Measurements from ENCODE around the gene RPS23. TPM values are rescaled to one million over a fixed set of nuclear protein-coding genes. Genes with fewer than 3 reads are reported as not detected.
A peak's percentile ranks its signal among the peaks of the same experiment; 100 is the strongest.
"Not testable (repeated sequence)": the region's sequence is repeated elsewhere in the genome, so short reads cannot be mapped to it uniquely, and the experiment has no call there.

The RPS23 gene
- total RNA-seq, 1 experiment from 2014 or later: 1,953 TPM

DNA sequence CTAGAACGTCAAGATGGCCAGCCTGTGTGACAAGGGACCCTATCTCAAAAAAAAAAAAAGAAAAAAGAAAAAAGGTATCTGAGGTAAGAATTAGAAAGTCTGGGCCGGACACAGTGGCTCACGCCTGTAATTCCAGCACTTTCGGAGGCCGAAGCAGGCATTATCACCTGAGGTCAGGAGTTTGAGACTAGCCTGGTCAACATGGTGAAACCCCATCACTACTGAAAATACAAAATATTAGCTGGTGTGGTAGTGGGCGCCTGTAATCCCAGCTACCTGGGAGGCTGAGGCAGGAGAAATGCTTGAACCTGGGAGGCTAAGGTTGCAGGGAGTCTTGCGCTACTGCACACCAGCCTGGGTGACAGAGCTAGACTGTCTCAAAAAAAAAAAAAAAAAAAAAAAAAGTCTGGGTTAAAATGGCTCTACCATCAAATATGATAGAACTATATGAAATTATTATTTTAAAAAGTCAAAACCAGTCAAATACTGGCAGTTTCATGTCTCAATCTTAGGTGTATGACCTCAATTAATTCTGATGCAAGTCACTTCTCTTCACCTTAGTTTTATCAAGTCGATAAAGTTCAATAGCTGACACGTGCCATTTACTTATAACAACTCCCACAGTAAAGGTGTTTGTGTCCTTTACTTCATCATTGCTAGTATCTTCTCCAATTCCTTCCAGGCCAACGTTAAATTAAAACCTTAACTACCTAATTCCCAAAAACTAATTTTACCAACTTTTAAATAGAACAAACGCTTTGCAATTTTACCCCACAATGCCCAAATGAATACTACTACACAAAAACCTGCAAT lies 1.1 kb downstream of the RPS23 start:
- ChIA-PET CTCF (interaction anchor here (0.5 kb wide), 1 partner anchor 19 kb away, joined by 5 read pairs; no protein-coding TSS in a partner anchor), POLR2A (ENCODE audit: low non-redundant PET) (no interaction called here)
- BruUV-seq (replicated peaks): TSS peak; percentile 57

DNA sequence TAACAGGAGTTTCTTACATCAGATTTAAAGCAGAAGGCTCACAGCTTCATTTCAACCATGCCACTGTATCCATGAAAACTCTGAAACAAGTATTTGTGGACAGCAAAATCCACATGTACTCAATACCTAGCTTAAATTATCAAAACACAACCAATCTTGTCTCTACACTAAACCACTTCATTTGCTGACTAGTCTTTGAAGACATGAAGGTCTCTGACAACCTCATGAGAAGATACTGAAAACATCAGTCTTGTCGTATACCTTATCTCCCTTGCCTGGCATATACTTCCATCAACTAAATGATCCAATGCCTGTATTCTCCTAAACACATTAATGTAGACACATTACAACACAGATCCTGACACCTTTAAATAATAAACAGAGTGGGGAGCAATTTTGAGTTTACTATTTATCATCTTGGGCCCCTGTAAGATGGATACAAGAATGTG lies 2.9 kb downstream of the RPS23 start:
- TF ChIP-seq, protein P1, sequence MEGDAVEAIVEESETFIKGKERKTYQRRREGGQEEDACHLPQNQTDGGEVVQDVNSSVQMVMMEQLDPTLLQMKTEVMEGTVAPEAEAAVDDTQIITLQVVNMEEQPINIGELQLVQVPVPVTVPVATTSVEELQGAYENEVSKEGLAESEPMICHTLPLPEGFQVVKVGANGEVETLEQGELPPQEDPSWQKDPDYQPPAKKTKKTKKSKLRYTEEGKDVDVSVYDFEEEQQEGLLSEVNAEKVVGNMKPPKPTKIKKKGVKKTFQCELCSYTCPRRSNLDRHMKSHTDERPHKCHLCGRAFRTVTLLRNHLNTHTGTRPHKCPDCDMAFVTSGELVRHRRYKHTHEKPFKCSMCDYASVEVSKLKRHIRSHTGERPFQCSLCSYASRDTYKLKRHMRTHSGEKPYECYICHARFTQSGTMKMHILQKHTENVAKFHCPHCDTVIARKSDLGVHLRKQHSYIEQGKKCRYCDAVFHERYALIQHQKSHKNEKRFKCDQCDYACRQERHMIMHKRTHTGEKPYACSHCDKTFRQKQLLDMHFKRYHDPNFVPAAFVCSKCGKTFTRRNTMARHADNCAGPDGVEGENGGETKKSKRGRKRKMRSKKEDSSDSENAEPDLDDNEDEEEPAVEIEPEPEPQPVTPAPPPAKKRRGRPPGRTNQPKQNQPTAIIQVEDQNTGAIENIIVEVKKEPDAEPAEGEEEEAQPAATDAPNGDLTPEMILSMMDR (conservative IDR thresholded peaks at IDR 0.05; ENCODE audit: low read depth, low read length): no peak
- no peak for TF ChIP-seq EZH2 (IDR thresholded peaks at IDR 0.05; ENCODE audit: borderline replicate concordance, low read depth, low read length, poor library complexity, severe bottlenecking)
- Histone ChIP-seq H3K4me1 (ENCODE audit: insufficient read depth, low read length, poor library complexity, severe bottlenecking) (peaks cover 5% of the 10 kb centered on the region), H3K27me3 (replicated peaks; ENCODE audit: insufficient read depth, low read depth, low read length, poor library complexity) (no peaks in the 10 kb centered on the region), H3K9me3 (ENCODE audit: low read depth, low read length, poor library complexity, severe bottlenecking) (no peaks in the 10 kb centered on the region), H3K4me3 (ENCODE audit: low read depth, low read length, poor library complexity, severe bottlenecking) (no peak overlapping the region), H3K36me3 (ENCODE audit: insufficient read depth, low read length, poor library complexity, severe bottlenecking) (peaks cover 39% of the 10 kb centered on the region), H3K27ac (ENCODE audit: low read depth, low read length, poor library complexity, severe bottlenecking) (no peak overlapping the region)
- POLR2A ChIA-PET (ENCODE audit: low non-redundant PET): no interaction called here
- DNase-seq (ENCODE audit: low spot score): no peak
- BruUV-seq (replicated peaks): no TSS peak
- intact Hi-C loops (cut with micrococcal nuclease; ENCODE audit: unreplicated experiment): no loop called here
- CTCF ChIA-PET: no interaction called here

More for the DNA sequence above, 1.1 kb downstream of the RPS23 start:
- no peak for TF ChIP-seq EZH2 (IDR thresholded peaks at IDR 0.05; ENCODE audit: borderline replicate concordance, low read depth, low read length, poor library complexity, severe bottlenecking)
- TF ChIP-seq, protein P1 (conservative IDR thresholded peaks at IDR 0.05; ENCODE audit: low read depth, low read length): no peak
- H3K4me3 ChIP-seq (ENCODE audit: low read depth, low read length, poor library complexity, severe bottlenecking): peak overlapping the region; percentile 80
- H3K27ac ChIP-seq (ENCODE audit: low read depth, low read length, poor library complexity, severe bottlenecking): peak overlapping the region; percentile 92
- H3K36me3 ChIP-seq (ENCODE audit: insufficient read depth, low read length, poor library complexity, severe bottlenecking): peaks cover 39% of the 10 kb centered on the region
- no peaks in the 10 kb centered on the region for H3K9me3 ChIP-seq (ENCODE audit: low read depth, low read length, poor library complexity, severe bottlenecking)
- peaks cover 5% of the 10 kb centered on the region for H3K4me1 ChIP-seq (ENCODE audit: insufficient read depth, low read length, poor library complexity, severe bottlenecking)
- intact Hi-C loops (cut with micrococcal nuclease; ENCODE audit: unreplicated experiment): no loop called here
- no peak for DNase-seq (ENCODE audit: low spot score)
- no peaks in the 10 kb centered on the region for H3K27me3 ChIP-seq (replicated peaks; ENCODE audit: insufficient read depth, low read depth, low read length, poor library complexity)

DNA sequence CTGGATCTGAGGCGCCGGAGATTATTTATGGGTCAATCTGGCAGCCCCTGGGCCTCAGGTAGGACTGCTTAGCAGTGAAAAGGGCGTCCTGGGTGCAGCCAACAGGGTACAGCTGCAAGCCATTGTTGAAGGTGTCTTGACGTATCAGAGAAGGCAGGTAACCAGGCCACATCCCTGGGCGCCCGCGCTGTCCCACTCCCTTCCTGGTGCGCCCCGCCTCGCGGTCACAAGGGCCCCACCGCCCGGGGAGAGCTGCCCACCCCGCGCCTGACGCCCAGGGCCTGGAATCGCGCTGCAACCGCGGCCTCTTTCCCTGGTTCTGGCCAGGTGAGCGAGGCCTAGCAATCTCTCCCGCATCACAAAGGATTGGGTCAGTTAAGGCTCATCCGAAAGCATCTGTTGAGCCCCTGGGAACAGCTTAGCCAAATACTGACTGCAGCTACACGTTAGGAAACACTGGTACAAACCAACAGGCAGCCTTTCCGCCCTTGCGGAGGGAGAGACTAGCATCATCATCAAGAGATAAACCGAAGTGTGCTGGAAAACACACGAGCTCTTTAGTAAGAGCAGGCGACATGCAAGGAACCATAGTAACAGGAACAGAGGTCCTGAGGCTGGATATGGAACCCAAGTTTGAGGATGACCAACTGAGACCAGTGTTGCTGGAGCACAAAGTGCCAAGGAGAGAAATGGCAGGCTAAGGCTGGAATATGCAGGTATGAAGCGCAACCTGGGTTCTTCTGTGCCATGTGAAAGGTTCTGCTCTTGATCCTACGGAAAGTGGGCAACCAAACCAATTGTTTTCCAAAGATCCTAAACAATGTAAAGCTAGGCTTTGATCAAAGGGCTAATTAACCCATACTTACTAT lies 3.6 kb downstream of the RPS23 start:
- no peak overlapping the region for H3K4me3 ChIP-seq (ENCODE audit: low read depth, low read length, poor library complexity, severe bottlenecking)
- no peaks in the 10 kb centered on the region for H3K9me3 ChIP-seq (ENCODE audit: low read depth, low read length, poor library complexity, severe bottlenecking)
- intact Hi-C loops (cut with micrococcal nuclease; ENCODE audit: unreplicated experiment): no loop called here
- DNase-seq (ENCODE audit: low spot score): no peak
- TF ChIP-seq EZH2 (IDR thresholded peaks at IDR 0.05; ENCODE audit: borderline replicate concordance, low read depth, low read length, poor library complexity, severe bottlenecking): no peak
- TF ChIP-seq, protein P1 (conservative IDR thresholded peaks at IDR 0.05; ENCODE audit: low read depth, low read length): no peak
- no peak overlapping the region for H3K27ac ChIP-seq (ENCODE audit: low read depth, low read length, poor library complexity, severe bottlenecking)
- POLR2A ChIA-PET (ENCODE audit: low non-redundant PET): no interaction called here
- CTCF ChIA-PET: no interaction called here
- no peaks in the 10 kb centered on the region for H3K27me3 ChIP-seq (replicated peaks; ENCODE audit: insufficient read depth, low read depth, low read length, poor library complexity)
- BruUV-seq (replicated peaks): no TSS peak
- peaks cover 39% of the 10 kb centered on the region for H3K36me3 ChIP-seq (ENCODE audit: insufficient read depth, low read length, poor library complexity, severe bottlenecking)
- peaks cover 5% of the 10 kb centered on the region for H3K4me1 ChIP-seq (ENCODE audit: insufficient read depth, low read length, poor library complexity, severe bottlenecking)

DNA sequence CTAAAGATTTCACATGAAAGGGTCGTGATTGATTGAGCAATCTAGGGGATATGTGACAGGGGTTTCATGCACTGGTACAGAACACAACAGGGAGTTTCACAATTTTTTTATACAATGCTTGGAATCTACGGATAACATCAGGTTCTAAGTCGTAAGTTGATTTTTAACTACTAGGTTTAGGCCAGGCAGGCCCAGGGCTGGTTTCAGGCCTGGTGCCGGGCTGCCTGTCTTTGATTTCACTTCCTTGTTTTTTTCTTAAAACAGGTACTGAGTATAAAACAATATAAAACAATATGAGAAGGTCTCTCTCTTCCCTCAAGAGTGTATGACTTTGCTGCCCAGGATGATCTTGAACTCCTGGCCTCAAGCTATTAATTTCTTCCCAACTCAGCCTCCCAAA lies 4.7 kb downstream of the RPS23 start:
- H3K27ac ChIP-seq (ENCODE audit: low read depth, low read length, poor library complexity, severe bottlenecking); CTCF ChIA-PET; BruUV-seq (replicated peaks); H3K27me3 ChIP-seq (replicated peaks; ENCODE audit: insufficient read depth, low read depth, low read length, poor library complexity); DNase-seq (ENCODE audit: low spot score); H3K9me3 ChIP-seq (ENCODE audit: low read depth, low read length, poor library complexity, severe bottlenecking); intact Hi-C loops (cut with micrococcal nuclease; ENCODE audit: unreplicated experiment); H3K4me1 ChIP-seq (ENCODE audit: insufficient read depth, low read length, poor library complexity, severe bottlenecking); H3K4me3 ChIP-seq (ENCODE audit: low read depth, low read length, poor library complexity, severe bottlenecking): not testable (repeated sequence)
- peaks cover 43% of the 10 kb centered on the region for H3K36me3 ChIP-seq (ENCODE audit: insufficient read depth, low read length, poor library complexity, severe bottlenecking)
- POLR2A ChIA-PET (ENCODE audit: low non-redundant PET): interaction anchor here (0.7 kb wide), 1 partner anchor 734 kb away, joined by 3 read pairs; no protein-coding TSS in a partner anchor

All from A673 (cell line).